Measurements from ENCODE around the gene MASP1. TPM values are rescaled to one million over a fixed set of nuclear protein-coding genes. Genes with fewer than 3 reads are reported as not detected.

MASP1 gene
- total RNA-seq, 2 experiments from 2014 or later, result not detected

GRCh38 chr3:187264911-187265310 lies 26.6 kb downstream of the MASP1 start:
- Histone ChIP-seq H3K4me1 (ENCODE audit: insufficient read depth, low read length, poor library complexity, severe bottlenecking) (no peaks in the 10 kb centered on the region), H3K36me3 (ENCODE audit: insufficient read depth, low read length) (no peaks in the 10 kb centered on the region), H3K9me2 (ENCODE audit: insufficient read depth, low read length) (no peaks in the 10 kb centered on the region), H3K27ac (ENCODE audit: low read depth, low read length, poor library complexity, severe bottlenecking) (no peak overlapping the region), H2AFZ (ENCODE audit: low read length) (no peak overlapping the region), H3K4me3 (ENCODE audit: low read depth, low read length, poor library complexity, severe bottlenecking) (no peak overlapping the region), H3K4me2 (ENCODE audit: low read length) (no peak overlapping the region), H4K20me1 (ENCODE audit: insufficient read depth, low read length) (no peaks in the 10 kb centered on the region), H3K79me2 (ENCODE audit: insufficient read depth, low read depth, low read length) (no peaks in the 10 kb centered on the region), H3K9me3 (ENCODE audit: low read length) (0 out of 2 replicates have a peak, but pooled peaks cover 9% of the 10 kb centered on the region)
- TF ChIP-seq EZH2phosphoT487 (IDR thresholded peaks at IDR 0.05; ENCODE audit: borderline replicate concordance, low read depth, low read length) (no peak), CTCF (conservative IDR thresholded peaks at IDR 0.05; ENCODE audit: low read length) (no peak)
- no TSS peak for BruUV-seq (replicated peaks)
- intact Hi-C loops (cut with micrococcal nuclease; ENCODE audit: unreplicated experiment), result no loop called here
- ChIA-PET CTCF (ENCODE audit: unreplicated experiment) (no interaction called here), POLR2A (no interaction called here)
- DNase-seq (ENCODE audit: low spot score), result no peak

GRCh38 chr3:187264021-187264420 lies 27.5 kb downstream of the MASP1 start:
- intact Hi-C loops (cut with micrococcal nuclease; ENCODE audit: unreplicated experiment), result no loop called here

More at GRCh38 chr3:187264021-187264420, 27.5 kb downstream of the MASP1 start:
- no peak overlapping the region for H3K27ac ChIP-seq (ENCODE audit: low read depth, low read length, poor library complexity, severe bottlenecking)
- ChIA-PET POLR2A (no interaction called here), CTCF (ENCODE audit: unreplicated experiment) (no interaction called here)
- H3K79me2 ChIP-seq (ENCODE audit: insufficient read depth, low read depth, low read length), result no peaks in the 10 kb centered on the region
- no peaks in the 10 kb centered on the region for H3K36me3 ChIP-seq (ENCODE audit: insufficient read depth, low read length)
- no peak overlapping the region for H2AFZ ChIP-seq (ENCODE audit: low read length)
- DNase-seq (ENCODE audit: low spot score), result no peak
- no peaks in the 10 kb centered on the region for H3K9me2 ChIP-seq (ENCODE audit: insufficient read depth, low read length)
- no TSS peak for BruUV-seq (replicated peaks)
- H3K4me1 ChIP-seq (ENCODE audit: insufficient read depth, low read length, poor library complexity, severe bottlenecking), result no peaks in the 10 kb centered on the region
- no peak for TF ChIP-seq EZH2phosphoT487 (IDR thresholded peaks at IDR 0.05; ENCODE audit: borderline replicate concordance, low read depth, low read length)
- TF ChIP-seq CTCF (conservative IDR thresholded peaks at IDR 0.05; ENCODE audit: low read length), result no peak
- H3K9me3 ChIP-seq (ENCODE audit: low read length), result no peaks in the 10 kb centered on the region
- no peak overlapping the region for H3K4me2 ChIP-seq (ENCODE audit: low read length)
- H3K4me3 ChIP-seq (ENCODE audit: low read depth, low read length, poor library complexity, severe bottlenecking), result no peak overlapping the region
- no peaks in the 10 kb centered on the region for H4K20me1 ChIP-seq (ENCODE audit: insufficient read depth, low read length)

Data from OCI-LY7 (cell line).